Measurements from ENCODE around the gene CACNA2D2. TPM values are rescaled to one million over a fixed set of nuclear protein-coding genes. Genes with fewer than 3 reads are reported as not detected.

Gene CACNA2D2
- total and polyA plus RNA-seq, 2 of the 8 experiments (the other 6 are each of a cell fraction or from before 2014, with no cell fraction given): 14.1 to 25.0 TPM

GRCh38 chr3:50340448-50341329, 162.7 kb downstream of the CACNA2D2 start, which contains the start of gene RASSF1 (continued):
- TF ChIP-seq CHD2 (IDR thresholded peaks at IDR 0.05; ENCODE audit: low read length): no peak
- no peak for TF ChIP-seq RFX5 (IDR thresholded peaks at IDR 0.05; ENCODE audit: borderline replicate concordance, low read depth, low read length)

All from H1 (cell line).